ENCODE measurements around the gene PAPPA2. TPM values are rescaled to one million over a fixed set of nuclear protein-coding genes. Genes with fewer than 3 reads are reported as not detected.

Gene PAPPA2
- total RNA-seq, 1 donor from 2014 or later = 6.1 TPM

DNA sequence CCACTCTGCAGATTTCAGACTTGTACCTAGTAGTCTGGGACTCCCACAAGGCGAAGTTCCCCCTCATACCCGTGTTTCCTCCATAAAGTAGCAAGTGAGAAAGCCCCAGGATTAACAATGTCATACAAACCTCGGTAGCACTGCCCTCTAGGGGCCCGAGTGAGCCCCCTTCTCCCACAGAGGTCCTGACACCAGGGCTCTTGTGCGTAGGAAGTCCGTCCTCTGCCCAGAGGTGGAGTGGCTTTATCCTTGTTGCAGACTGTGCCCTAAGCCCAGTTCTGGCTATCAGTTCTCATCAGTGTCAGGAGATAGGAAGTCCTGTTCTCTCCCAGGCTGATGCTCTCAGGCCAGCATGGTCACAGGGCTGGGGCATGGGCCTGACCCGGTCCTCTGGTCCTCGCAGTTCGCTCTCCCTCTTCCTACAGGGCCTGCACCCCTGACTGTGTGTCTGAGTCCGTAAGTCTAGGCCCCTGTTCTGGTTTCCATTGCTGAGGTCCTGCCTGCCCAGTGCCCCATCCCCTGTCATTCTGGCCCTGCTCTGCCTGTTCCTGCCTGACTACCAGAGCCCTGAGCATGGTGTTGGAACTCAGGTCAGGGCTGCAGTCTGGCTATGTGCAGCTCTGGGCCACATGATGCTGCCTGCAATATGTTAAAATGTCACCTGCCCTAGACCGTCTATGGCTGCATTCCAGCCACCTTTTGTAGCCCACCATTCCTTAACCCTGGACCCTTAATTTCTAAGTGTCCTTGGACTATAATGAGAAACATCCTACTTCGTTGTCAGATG, 416.0 kb downstream of the PAPPA2 start:
- FAIRE-seq (no peak), DNase-seq (ENCODE audit: low spot score in 2 of 2) (no peak)

DNA sequence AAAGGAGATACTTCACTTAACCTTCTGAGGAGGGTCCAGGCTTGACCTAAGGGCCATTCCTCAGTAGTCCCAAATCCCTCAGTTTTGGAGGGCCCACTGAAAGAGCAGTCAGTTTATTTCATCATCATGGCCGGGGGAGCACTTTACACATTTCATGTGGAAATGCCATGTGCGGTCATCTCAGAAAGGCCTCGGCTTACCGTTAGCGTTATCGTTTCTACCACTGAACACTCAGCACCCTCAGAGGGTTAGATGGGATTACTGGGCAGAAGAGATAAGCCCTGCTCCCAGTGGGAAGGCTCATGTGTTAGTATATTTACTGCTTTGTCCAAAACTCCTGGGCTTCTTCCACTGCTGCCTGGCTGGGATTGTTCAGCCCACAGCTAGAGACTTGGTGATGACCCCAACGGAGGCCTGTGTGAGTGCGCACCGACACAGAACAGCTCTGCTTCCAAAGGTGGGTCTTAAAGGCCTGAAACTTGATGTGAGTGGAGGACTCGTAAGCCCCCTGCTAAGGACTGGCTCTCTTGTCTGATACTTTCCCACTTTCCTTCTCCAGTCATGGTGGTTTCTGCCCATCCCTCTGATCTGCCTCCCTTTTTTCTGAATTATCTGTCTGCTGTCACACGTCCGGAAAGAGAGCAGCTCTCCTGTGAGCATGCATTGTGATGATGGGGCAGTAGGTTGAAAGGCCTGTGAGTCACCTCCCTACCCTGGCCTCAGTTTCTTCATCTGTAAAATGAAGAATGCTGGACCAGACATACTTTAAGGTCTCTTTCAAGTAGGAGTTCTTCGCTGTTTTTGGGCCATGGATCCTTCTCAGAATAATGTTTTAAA, 417.0 kb downstream of the PAPPA2 start:
- DNase-seq (ENCODE audit: low spot score in 2 of 2) (no peak), FAIRE-seq (no peak)

DNA sequence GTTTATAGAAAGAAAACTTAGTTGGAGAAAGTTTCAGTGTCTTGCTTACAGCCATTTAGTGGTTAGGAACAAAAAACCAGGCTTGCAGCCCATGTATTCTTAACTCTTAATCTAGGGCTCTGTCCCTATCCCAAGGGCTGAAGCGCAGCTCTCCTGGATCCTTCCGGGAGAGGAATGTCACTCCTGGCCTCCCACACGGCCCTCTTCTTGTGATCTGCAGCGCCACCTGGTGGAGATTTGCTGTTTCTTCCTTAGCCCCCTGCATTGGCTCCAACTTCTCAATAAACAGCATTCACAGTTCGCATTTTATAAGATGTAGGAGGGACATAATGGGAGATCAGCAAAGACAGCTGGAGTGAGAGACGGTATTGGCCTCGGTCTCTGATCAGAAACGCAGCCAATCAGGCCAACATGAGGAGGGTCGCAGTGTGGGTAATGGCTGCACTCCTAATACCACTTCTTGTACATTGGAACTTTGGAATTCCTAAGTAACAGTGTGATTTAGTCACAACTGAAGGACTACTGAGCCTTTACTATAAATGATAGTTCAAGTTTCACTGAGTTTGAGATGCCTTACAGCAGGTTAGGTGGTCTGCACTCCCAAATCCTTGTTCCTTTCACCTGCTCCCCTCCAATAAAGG, 418.1 kb downstream of the PAPPA2 start:
- DNase-seq (ENCODE audit: low spot score in 2 of 2) (peak; percentile 16 to 69), FAIRE-seq (no peak)

DNA sequence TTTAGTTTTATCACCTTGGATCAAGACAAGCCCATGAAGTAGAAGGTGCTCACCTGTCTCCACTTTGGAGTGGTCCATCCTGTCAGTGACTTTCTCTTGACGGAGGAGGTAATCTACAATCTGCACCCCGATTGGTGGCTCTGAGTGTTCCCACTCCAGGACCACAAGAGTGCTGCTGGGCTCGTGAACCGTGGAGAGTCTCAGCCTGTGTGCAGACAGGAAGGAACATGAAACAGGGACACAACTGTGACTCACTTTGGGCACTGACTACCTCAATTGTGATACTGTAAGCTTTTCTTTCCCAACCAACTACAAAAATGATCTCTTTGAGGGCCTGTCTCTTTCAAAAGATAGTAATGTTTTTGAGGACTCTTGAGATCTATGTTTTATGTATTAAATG, 421.3 kb downstream of the PAPPA2 start:
- no peak for FAIRE-seq
- no peak for DNase-seq (ENCODE audit: low spot score in 2 of 2)

DNA sequence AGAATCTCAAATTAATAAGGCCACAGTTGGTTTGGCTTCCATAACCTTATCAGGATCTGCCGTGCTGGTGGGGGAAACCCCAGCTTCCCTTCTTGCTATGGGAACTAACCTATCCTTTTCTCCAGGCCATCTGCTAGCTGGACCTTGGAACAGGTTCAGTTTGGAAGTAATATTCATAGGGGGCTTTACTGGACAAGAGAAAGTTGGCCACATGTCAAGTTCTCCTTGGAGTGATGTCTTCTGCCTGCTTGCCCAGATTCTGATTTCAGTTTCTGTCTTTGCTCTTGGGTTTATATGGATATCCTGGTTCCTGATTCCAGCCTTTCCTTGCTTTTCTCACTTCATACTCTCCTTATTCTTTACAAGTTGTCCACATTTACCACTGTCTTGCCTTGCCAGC, 421.9 kb downstream of the PAPPA2 start:
- DNase-seq (ENCODE audit: low spot score in 2 of 2) (no peak), FAIRE-seq (no peak)

DNA sequence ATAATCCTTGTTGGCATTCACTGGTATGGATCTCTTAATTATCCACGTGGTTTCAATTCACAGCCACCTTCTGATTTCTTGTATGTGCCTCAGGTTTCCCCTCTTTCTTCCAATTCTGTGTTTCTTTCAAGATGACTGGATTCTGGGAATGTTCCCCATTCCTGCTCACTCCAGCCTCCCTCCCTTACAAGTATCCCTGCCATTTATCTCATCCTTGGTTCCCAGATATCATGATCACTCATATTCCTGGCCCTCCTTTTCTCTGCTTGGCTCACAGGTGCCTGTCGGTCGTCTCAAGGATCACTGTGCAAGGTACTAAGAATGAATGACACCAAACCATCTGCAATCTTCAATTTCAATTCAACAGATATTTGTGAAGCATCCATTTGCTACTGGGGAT, 422.4 kb downstream of the PAPPA2 start:
- FAIRE-seq = no peak
- DNase-seq (ENCODE audit: low spot score in 2 of 2) = no peak

GRCh38 chr1:176885751-176886150, 422.8 kb downstream of the PAPPA2 start:
- DNase-seq (ENCODE audit: low spot score in 2 of 2) (no peak), FAIRE-seq (no peak)

DNA sequence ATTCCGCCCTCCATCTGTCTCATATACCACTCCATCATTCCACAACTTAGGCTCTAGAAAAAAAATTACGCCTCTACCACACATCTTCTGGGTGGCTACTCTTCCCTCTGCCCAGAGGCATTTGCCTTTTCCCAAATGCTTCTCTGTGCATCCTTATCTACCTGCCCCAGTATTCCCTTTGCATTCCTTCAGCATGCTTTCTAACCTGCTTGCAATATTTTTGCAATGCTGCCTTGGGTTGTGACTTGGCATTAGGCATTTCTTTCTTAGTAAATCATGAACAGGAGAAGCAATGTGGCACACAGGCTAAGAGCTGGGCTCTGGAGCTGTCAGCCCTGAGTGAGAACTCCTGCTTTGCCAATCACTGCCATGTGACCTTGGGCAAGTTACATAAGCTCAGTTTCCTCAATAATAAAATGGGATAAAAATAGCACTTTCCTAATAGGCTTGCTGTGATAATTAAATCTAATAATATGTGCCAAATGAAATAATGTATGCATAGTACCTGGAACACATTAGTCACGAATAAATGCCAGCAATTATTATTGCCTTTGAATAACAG, 425.6 kb downstream of the PAPPA2 start:
- DNase-seq (ENCODE audit: low spot score in 2 of 2) (no peak), FAIRE-seq (no peak)

GRCh38 chr1:176893625-176894352, 430.8 kb downstream of the PAPPA2 start:
- DNase-seq (ENCODE audit: low spot score in 2 of 2) (no peak), FAIRE-seq (no peak)

DNA sequence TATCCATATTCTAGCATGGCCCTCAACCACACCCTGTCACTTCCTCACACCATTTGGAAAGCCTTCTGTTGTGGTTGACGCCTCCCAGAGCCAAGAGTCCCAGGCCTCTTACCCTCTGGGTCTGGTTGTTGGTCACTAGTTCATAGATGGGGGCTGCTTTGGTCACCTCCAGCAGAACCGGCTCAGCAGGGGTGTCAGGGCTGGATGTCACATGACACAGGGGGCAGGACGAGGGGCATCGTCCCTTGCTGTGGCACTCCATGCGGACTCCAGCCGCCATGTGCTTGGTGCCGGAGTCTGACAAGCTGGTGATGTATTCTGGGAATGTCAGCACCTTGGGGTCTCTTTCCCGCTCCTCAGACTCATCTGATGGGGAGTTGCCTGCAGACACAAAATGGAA, 431.5 kb downstream of the PAPPA2 start:
- FAIRE-seq = no peak
- DNase-seq (ENCODE audit: low spot score in 2 of 2) = no peak

Measured in frontal cortex (tissue), 4 donors.